Ovary (tissue), 3 donors: ENCODE measurements around the gene PLEKHH2.

Source experiments
- POLR2A ChIP-seq: fragments of 450-650 bp; IDR thresholded peaks from one replicate; pipeline ENCODE4 v1.6.1; 2017; ENCODE audit warnings: antibody characterized with exemption, mild to moderate bottlenecking, moderate library complexity
- TF ChIP-seq, protein P1 (sequence below), 3 donors: fragments of 450-650 bp in 2 of 3; fragments of 200-600 bp in 1 of 3; IDR thresholded peaks; one replicate each; pipeline versions ENCODE4 v1.5.1 to v1.8.0; 2016 to 2022; ENCODE audit warnings: antibody characterized with exemption in 3 of 3, mild to moderate bottlenecking in 1 of 3
- donor health status: DM: no; HTN: no; CAD: no.

GRCh38 chr2:43718530-43719124 is 81.6 kb downstream of the PLEKHH2 start:
- TF ChIP-seq, protein P1, sequence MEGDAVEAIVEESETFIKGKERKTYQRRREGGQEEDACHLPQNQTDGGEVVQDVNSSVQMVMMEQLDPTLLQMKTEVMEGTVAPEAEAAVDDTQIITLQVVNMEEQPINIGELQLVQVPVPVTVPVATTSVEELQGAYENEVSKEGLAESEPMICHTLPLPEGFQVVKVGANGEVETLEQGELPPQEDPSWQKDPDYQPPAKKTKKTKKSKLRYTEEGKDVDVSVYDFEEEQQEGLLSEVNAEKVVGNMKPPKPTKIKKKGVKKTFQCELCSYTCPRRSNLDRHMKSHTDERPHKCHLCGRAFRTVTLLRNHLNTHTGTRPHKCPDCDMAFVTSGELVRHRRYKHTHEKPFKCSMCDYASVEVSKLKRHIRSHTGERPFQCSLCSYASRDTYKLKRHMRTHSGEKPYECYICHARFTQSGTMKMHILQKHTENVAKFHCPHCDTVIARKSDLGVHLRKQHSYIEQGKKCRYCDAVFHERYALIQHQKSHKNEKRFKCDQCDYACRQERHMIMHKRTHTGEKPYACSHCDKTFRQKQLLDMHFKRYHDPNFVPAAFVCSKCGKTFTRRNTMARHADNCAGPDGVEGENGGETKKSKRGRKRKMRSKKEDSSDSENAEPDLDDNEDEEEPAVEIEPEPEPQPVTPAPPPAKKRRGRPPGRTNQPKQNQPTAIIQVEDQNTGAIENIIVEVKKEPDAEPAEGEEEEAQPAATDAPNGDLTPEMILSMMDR (IDR thresholded peaks at IDR 0.05): no peak
- TF ChIP-seq POLR2A: no peak
